ENCODE data around the gene RNU5D-1.
"Not testable (repeated sequence)": the region's sequence is repeated elsewhere in the genome, so short reads cannot be mapped to it uniquely, and the experiment has no call there.

Gene RNU5D-1

DNA sequence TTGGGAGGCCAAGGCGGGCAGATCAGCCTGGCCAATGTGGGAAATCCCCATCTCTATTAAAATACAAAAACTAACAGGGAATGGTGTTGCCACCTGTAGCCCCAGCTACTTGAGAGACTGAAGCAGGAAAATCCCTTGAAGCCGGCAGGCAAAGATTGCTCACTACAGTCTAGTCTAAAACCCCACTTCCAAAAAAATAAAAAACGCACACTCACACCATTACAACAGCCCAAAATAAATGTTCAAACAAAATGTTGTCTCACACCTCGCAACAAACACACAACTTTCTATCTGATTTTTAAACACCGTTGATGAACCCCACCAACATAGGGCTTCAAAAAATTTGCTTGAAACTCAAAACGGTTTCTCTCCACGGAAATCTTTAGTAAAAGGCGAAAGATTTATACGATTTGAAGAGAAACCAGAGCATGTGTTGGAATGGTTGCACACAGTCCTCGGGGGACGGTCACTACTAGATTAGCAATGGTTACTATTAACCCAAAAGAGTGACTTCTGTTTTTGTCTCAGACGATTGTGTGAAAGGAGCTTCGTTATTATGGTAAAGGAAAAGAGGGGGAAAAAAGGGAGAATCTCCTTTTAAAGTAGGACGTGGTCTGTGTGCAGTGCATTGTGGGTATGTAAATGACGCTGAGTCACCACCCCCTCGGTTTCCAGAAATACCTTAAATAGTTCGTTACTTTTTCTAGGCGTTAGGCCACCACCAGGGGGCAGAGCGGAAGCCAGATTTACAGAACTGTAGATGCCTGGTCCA is at the start of gene RNU5D-1:
Gene RNU5D-1 (minus strand): TSS at position 430 of the 772 bp plus-strand sequence.
- DNase-seq (ENCODE audit: low spot score), result peak; percentile 96

DNA sequence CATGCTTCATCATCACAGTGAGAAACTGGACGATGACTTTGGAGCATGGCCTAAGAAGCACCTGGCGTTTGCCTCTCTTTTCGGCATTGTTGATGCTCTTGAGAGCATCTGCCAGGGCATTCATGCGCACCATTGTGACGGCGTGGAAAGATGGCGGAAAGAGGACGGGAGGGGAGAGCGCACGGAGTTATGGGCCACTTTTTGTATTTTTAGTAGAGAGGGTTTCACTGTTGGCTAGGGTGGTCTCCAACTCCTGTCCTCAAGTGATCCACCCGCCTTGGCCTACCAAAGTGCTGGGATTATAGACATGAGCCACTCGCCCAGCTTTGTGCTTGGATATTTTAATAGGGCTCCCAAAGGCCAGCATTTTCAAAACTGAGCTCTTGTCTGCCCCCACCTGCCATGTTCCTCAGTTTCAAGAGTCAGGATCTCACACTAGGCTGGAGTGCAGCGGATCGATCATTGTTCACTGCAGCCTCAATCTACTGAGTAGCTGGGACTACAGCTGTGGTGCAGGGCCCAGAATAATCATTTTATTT is 49.7 kb upstream of the RNU5D-1 start:
- no peak for DNase-seq (ENCODE audit: low spot score)

- no peak for DNase-seq (ENCODE audit: low spot score)
Observed at GRCh38 chr1:44778705-44779576, 48.0 kb upstream of the RNU5D-1 start.

DNA sequence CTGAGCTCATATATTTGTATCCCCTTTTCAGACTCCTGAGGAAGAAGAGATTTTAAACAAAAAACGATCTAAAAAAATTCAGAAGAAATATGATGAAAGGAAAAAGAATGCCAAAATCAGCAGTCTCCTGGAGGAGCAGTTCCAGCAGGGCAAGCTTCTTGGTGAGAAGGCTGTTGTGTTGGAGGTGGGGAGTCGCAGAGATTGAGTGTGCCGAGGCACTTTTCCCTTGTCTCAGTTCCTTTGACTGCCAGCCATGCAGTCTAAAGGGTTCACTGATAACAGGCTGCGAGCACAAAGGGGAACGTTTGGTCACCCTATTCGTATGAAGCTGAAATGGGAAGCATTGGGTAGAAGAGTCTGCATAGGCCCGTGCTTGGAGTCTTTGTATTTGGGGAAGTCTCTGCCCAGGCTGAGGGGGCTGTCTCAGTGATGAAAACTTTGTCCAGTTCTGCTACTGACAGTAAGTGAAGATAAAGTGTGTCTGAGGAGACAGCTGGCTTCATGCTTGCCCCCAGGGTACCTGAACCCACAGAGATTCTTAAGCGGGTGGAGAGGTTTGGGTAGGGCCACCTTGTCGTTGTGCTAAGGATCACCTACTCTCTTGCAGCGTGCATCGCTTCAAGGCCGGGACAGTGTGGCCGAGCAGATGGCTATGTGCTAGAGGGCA is 47.1 kb upstream of the RNU5D-1 start:
- no peak for DNase-seq (ENCODE audit: low spot score)

DNA sequence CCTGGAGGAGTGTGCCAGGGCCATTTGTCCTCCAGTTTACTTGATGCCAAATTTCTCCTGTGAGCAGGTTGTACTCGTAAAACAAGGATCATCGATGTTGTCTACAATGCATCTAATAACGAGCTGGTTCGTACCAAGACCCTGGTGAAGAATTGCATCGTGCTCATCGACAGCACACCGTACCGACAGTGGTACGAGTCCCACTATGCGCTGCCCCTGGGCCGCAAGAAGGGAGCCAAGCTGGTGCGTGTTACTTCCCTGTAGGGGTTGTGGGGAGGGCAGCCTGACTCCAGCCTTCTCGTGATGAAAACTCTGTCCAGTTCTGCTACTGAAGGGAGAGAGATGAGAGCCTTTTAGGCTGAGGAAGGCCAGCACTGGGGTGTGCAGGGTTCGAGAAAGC is 46.6 kb upstream of the RNU5D-1 start:
- DNase-seq (ENCODE audit: low spot score), result no peak

DNA sequence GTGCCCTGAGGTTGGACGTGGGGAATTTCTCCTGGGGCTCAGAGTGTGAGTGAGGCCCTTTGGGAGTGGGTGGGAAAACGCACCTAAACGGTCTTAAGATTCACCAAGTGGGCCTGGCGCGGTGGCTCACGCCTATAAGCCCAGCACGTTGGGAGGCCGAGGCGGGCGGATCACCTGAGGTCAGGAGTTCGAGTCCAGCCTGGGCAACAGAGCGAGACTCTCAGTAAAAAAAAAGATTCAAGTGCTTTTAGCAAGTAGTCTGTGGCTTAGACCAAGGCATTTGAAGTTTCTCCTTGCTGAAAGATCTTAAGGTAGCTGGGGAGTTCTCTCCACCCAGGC is 45.7 kb upstream of the RNU5D-1 start:
- no peak for DNase-seq (ENCODE audit: low spot score)

- no peak for DNase-seq (ENCODE audit: low spot score)
Observed at GRCh38 chr1:44775930-44776729, 45.2 kb upstream of the RNU5D-1 start.

DNA sequence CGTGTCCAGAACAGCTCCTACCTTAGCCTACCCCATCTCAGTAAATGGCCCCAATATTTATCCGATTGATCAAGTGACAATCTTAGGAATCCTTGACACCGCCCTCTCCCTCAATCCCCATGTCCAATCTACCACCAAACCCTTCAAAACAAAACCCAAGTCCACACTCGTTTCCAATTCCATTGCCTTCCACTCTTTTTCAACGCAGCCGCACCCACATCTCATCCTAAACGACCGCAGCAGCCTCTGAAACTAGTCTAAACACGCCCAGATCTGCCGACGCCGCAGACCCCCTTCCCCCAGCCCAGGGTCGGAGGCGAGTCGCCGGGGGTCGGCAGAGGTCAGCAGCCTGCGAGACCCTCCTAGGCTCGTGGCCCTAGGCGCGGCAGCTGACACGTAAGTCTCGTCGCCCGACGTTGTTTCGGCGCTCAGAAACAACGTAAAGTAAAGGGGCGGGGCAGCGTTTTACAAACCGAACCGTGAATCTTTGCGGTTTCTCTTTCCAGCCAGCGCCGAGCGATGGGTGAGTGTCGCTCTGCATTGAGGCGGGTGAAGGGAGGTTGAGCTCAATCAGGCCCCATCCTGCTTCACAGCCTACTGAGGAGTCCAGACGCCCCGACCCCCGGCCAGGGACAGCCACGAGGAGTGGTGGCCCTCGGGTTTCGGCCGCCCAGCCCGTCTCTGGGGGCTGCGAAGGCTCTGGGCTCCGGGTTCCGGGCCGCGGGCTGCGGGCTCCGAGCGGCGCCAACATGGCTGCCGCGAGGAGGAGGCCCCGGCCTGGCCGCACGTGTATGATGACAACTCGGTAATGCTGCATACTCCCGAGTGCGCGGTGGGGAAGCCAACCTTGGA is 44.3 kb upstream of the RNU5D-1 start, which contains the start of gene RPS8:
Gene RPS8 (plus strand): TSS at position 463 of the 852 bp plus-strand sequence. CDS start 57 bp downstream, at position 520.
- DNase-seq (ENCODE audit: low spot score), result peak; percentile 93

DNA sequence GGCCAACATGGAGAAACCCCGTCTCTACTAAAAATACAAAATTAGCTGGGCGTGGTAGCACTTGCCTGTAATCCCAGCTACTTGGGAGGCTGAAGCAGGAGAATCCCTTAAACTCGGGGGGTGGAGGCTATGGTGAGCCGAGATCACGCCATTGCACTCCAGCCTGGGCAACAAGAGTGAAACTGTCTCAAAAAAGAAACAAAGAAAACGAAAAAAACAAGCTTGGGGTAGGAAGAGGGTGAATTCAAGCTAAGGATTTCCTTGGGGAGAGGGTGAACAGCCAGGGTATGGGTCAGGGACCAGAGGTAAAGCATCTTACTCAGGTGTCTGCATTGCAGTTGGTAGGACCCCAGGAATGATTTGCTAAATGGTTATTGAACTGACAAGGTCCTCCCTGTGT is 35.5 kb upstream of the RNU5D-1 start:
- DNase-seq (ENCODE audit: low spot score), result not testable (repeated sequence)

GRCh38 chr1:44760876-44761275 is 29.9 kb upstream of the RNU5D-1 start:
- DNase-seq (ENCODE audit: low spot score), result no peak

- DNase-seq (ENCODE audit: low spot score), result no peak
Observed at GRCh38 chr1:44759077-44759476, 28.1 kb upstream of the RNU5D-1 start.

- no peak for DNase-seq (ENCODE audit: low spot score)
Observed at GRCh38 chr1:44757420-44757819, 26.4 kb upstream of the RNU5D-1 start.

DNA sequence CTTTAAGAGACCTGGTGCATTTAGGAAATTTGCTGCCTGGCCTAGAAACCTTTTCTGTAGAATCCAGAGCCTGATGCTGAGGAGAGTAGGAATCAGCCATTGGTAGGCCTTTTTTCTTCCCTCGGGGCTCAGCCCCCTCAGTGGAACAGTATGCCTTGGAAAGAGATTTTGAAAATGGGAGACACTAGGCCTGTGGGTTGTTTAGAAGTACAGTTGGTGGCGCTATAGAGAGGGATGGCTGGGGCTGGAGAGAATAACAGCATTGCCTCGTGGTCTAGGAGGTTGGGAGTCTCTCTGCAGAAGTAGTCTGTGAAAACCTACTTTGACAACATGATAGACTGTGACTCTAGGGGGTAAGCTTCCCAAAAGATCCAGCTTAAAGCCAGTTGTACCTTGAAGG is 16.9 kb upstream of the RNU5D-1 start:
- DNase-seq (ENCODE audit: low spot score), result no peak

DNA sequence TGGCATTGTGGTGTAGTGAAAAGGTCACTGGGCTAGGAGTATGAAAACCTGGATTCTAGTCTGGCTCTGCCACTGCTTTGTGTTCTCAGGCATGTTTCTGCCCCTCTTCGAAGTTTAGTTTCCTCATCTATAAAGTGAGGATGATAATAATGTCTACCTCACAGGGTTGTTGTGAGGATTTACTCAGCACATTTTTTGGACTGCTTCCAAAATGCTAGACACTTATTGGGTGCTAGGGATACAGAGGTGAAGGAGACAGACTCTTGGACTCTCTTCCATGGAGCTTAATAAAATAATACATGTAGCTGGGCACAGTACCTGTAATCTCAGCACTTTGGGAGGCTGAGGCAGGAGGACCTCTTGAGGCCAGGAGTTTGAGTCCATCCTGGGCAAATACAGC is 12.2 kb upstream of the RNU5D-1 start:
- DNase-seq (ENCODE audit: low spot score), result no peak

GRCh38 chr1:44740179-44740617 is 9.2 kb upstream of the RNU5D-1 start:
- no peak for DNase-seq (ENCODE audit: low spot score)

DNA sequence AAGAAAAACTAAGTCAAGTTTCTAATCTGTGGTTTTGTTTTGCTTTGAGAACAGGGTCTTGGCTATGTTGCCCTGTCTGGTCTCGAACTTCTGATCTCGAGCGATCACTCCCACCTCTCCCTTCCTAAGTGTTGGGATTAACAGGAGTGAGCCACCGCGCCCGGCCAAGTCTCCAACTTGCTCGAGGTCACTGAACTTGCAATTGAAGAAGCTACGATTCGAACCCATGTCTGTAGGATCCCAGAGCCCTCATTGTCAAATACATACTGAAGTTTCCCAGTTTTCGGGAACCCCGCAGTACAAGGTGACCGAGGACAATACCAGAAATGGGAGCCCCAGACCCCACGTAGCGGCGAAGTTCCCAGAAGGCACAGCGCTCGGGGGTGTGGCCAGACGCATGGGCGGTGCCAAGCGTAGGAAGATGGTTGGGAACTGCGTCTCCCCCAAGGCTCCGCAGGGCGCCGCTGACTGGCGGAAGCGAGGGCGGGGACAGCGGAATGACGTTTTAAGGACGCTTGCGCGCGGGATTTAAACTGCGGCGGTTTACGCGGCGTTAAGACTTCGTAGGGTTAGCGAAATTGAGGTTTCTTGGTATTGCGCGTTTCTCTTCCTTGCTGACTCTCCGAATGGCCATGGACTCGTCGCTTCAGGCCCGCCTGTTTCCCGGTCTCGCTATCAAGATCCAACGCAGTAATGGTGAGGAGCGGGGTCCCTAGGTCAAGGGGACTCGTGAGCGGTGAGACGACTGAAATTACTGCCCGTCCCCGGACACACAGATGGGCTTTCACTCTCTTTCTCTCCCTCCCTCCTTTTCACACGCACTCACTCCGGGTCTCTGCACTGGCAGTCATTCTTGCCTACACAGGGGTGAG is 8.6 kb upstream of the RNU5D-1 start, which contains the start of gene KIF2C:
Gene KIF2C (plus strand): TSS at position 531 of the 872 bp plus-strand sequence. CDS start 96 bp downstream, at position 627.
- DNase-seq (ENCODE audit: low spot score), result peak; percentile 99

GRCh38 chr1:44738953-44739306 is 8.0 kb upstream of the RNU5D-1 start:
- not testable (repeated sequence) for DNase-seq (ENCODE audit: low spot score)

DNA sequence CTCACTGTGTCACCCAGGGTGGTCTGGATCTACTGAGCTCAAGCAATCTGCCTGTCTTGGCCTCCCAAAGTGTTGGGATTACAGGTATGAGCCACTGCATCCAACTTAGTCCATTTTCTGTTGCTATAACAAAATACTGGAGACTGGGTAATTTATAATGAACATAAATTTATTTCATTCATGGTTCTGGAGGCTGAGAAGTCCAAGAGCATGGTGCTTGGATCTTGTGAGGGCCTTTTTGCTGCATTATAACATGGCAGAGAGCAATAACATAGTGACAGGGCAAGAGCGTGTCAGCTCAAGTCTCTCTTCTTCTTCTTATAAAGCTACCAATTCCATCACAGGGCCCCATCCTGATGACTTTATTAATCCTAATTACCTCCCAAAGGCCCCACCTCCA is 5.0 kb upstream of the RNU5D-1 start:
- DNase-seq (ENCODE audit: low spot score), result no peak

- DNase-seq (ENCODE audit: low spot score), result no peak
Observed at GRCh38 chr1:44733784-44734183, 2.8 kb upstream of the RNU5D-1 start.
